KMS-11 (cell line): ENCODE data around the gene FAM222B.

ENCODE experiments used
- H2AFZ ChIP-seq: fragments of 200-600 bp; sonication (generic); 2 replicates; pipeline ENCODE4 v1.6.1; 2016; ENCODE audit warnings: antibody characterized with exemption, mixed run types, low read depth
- H3K27ac ChIP-seq: fragments of 200-600 bp; sonication (generic); 2 replicates; pipeline ENCODE4 v1.6.1; 2016; ENCODE audit warnings: mild to moderate bottlenecking, mixed run types
- H3K27me3 ChIP-seq: fragments of 200-600 bp; sonication (generic); 2 replicates; pipeline ENCODE4 v1.6.1; 2017; ENCODE audit warnings: mild to moderate bottlenecking, low read depth, mixed run types, moderate library complexity; ENCODE audit not compliant: insufficient read depth
- H3K36me3 ChIP-seq: fragments of 200-600 bp; sonication (generic); 2 replicates; pipeline ENCODE4 v1.6.1; 2017; ENCODE audit warnings: mild to moderate bottlenecking, mixed run types; ENCODE audit not compliant: insufficient read depth
- H3K4me1 ChIP-seq: fragments of 200-600 bp; sonication (generic); 2 replicates; pipeline ENCODE4 v1.6.1; 2016; ENCODE audit warnings: mild to moderate bottlenecking, low read depth, mixed run types; ENCODE audit not compliant: poor library complexity, severe bottlenecking
- H3K4me2 ChIP-seq: fragments of 200-600 bp; sonication (generic); 2 replicates; pipeline ENCODE4 v1.7.0; 2016; ENCODE audit warnings: mild to moderate bottlenecking, mixed run types
- H3K4me3 ChIP-seq: fragments of 200-600 bp; sonication (generic); IDR thresholded peaks from 2 replicates; pipeline ENCODE4 v1.6.1; 2017; ENCODE audit warnings: low read depth, low read length, mixed read lengths; ENCODE audit not compliant: insufficient read depth
- H3K79me2 ChIP-seq: fragments of 200-600 bp; sonication (generic); 2 replicates; pipeline ENCODE4 v1.6.1; 2016; ENCODE audit warnings: low read depth, mixed run types; ENCODE audit not compliant: insufficient read depth
- H3K9ac ChIP-seq: fragments of 200-600 bp; sonication (generic); 2 replicates; pipeline ENCODE4 v1.6.1; 2016; ENCODE audit warnings: mild to moderate bottlenecking, mixed run types
- H4K20me1 ChIP-seq: fragments of 200-600 bp; sonication (generic); 2 replicates; pipeline ENCODE4 v1.6.1; 2016; ENCODE audit warnings: mild to moderate bottlenecking, mixed run types; ENCODE audit not compliant: insufficient read depth
- CTCF ChIP-seq: fragments of 200-600 bp; sonication (generic); conservative IDR thresholded peaks from 2 replicates; pipeline ENCODE4 v1.6.1; 2017; ENCODE audit warnings: low read depth, mild to moderate bottlenecking, antibody characterized with exemption, low read length, moderate library complexity, mixed read lengths

Gene FAM222B

DNA sequence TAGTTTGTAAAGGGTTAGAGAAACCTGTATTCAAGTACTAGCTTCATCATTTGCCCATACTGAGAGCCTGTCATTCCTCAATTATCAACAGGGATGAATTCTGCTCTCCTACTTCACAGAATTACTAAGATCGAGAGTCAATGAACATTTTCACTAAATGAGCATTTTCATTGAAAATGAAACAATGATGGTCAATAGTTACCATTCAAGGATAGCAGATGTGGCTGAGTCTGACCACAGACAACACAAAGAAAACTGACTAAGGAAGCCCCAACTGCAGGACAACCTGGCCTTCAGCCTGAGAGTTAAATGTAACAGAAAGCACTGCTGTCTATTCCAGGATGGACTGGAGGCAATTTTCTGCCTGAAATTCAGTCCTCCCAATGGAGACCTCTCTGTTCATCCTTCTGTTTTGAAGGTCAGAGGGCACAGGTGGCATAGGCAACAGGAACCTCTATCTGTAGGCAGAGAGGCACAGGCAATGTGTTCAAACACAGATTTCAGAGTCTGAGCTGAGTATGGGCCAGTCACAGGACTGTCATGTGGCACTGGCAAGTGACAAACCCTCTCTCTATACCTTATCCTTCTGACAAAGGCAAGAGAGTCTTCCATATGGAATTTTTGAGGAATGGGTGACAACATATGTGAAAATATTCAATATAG is 79.3 kb downstream of the FAM222B start:
- Histone ChIP-seq H3K4me1 (peaks cover 43% of the 10 kb centered on the region), H3K27ac (peak overlapping the region; percentile 68), H3K4me2 (peak overlapping the region; percentile 74), H3K4me3 (no peak overlapping the region), H3K9ac (peak overlapping the region; percentile 9; the same call in 1 of the 2 replicates), H3K27me3 (no peaks in the 10 kb centered on the region), H3K79me2 (no peaks in the 10 kb centered on the region), H4K20me1 (no peaks in the 10 kb centered on the region), H2AFZ (no peak overlapping the region), H3K36me3 (no peaks in the 10 kb centered on the region)
- TF ChIP-seq CTCF, result no peak

DNA sequence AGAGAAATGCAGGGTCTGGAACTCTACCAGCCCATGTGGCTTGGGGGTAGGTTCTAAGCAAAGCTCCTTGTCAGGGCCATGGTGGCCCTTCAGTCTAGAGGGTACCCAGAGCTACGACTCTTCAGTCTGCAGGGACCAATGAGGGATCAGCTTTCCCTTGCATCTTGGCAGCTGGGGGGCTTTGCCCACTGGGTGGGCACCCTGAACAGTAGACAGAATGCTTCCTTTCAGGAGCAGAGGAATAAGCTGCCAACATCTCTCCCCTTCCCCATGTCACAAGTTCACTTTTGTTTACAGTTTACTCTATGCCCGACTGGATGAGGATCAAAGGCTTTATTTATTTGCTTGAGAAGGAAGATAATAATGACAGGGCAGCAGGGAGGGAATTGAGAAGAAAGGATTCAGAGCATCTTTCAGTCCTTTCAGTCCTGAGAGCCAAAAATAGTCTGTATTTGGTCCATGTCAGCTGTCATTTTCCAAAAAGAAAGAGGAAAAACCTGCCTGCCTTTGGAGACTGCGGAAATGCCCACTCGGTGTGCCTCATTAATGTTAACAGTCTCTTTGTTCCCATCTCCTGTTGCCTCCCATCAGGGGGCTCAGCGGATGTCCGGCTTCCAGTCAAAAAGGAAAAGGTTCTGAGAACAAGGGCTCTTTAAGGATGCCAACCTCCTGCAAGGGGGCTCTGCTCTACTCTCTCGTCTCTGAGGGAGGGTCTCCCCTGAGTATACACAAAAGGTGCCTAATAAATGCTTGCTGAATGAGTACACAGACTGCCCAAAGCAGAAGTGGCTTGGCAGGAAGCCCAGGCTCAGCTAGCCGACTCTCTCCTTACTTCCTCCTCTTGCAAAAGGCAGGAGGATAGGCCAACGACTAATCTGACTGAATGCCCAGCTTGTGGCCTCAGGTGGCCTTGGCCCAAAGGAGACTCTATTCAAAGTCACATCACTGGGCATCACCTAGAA is 81.7 kb downstream of the FAM222B start:
- no peaks in the 10 kb centered on the region for H4K20me1 ChIP-seq
- H3K27me3 ChIP-seq, result no peaks in the 10 kb centered on the region
- no peak overlapping the region for H2AFZ ChIP-seq
- no peak overlapping the region for H3K9ac ChIP-seq
- H3K36me3 ChIP-seq, result no peaks in the 10 kb centered on the region
- no peak for TF ChIP-seq CTCF
- no peak overlapping the region for H3K4me2 ChIP-seq
- no peaks in the 10 kb centered on the region for H3K79me2 ChIP-seq
- H3K4me3 ChIP-seq, result no peak overlapping the region
- H3K27ac ChIP-seq, result no peak overlapping the region
- peaks cover 37% of the 10 kb centered on the region for H3K4me1 ChIP-seq

DNA sequence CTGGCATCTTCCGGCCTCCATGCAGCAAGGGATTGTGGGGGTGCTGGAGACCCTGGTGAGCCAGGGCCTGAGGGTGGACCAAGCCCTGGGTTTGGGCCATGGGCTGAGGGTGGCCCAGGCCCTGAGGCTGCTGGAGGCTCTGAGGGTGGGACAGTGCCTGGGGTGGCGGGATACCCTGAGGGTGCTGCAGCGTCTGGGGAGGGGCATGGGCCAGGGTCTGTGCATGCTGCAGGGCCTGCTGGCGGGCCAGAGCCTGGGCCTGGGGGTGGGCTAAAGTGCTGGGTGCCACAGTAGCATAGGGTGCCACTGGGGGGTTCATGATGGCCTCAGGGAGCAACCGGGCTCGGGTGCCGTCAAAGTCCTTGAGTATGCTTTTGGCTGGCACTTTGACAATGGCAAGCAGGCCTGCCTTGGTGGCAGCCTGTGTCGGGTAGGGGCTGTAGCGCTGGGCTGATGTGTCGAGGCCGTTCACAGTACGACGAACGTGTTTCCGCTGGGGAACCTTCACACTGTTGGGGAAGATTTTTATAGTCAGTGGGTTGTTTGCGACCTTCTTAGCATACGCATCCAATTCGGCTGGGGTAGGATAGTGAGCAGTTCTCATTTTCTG is 83.2 kb downstream of the FAM222B start:
- Histone ChIP-seq H3K4me3 (no peak overlapping the region), H3K9ac (no peak overlapping the region), H2AFZ (no peak overlapping the region), H3K27me3 (no peaks in the 10 kb centered on the region), H3K79me2 (no peaks in the 10 kb centered on the region), H3K4me2 (no peak overlapping the region), H3K4me1 (peaks cover 35% of the 10 kb centered on the region), H4K20me1 (no peaks in the 10 kb centered on the region), H3K36me3 (no peaks in the 10 kb centered on the region), H3K27ac (no peak overlapping the region)
- no peak for TF ChIP-seq CTCF

GRCh38 chr17:28758411-28759121 is 84.0 kb downstream of the FAM222B start:
- Histone ChIP-seq H3K4me2 (no peak overlapping the region), H3K79me2 (no peaks in the 10 kb centered on the region), H3K27me3 (no peaks in the 10 kb centered on the region), H3K4me1 (peaks cover 28% of the 10 kb centered on the region), H4K20me1 (no peaks in the 10 kb centered on the region), H3K9ac (no peak overlapping the region), H3K36me3 (no peaks in the 10 kb centered on the region), H3K4me3 (no peak overlapping the region), H3K27ac (no peak overlapping the region), H2AFZ (no peak overlapping the region)
- TF ChIP-seq CTCF, result no peak
